Activated T-helper 9 cell treated with anti-CD3 and anti-CD28 coated beads, Interleukin-2, amount 50 U/mL, for 16 hours (primary cell): ENCODE measurements around the gene DNTTIP2.
"Not testable (repeated sequence)": the region's sequence is repeated elsewhere in the genome, so short reads cannot be mapped to it uniquely, and the experiment has no call there.

Source experiments
- DNase-seq: peaks from one replicate; pipeline ENCODE4 v3.0.0-alpha.2; 2020; ENCODE audit warnings: low read depth

Gene DNTTIP2

GRCh38 chr1:93878889-93879586 lies at the start of gene DNTTIP2:
DNTTIP2 (minus strand) TSS chr1:93879206; CDS start chr1:93879148, 58 bp downstream.
- DNase-seq: peak; percentile 78

GRCh38 chr1:93925206-93925605 lies 46.2 kb upstream of the DNTTIP2 start:
- no peak for DNase-seq

GRCh38 chr1:93919780-93920179 lies 40.8 kb upstream of the DNTTIP2 start:
- no peak for DNase-seq

GRCh38 chr1:93917302-93917701 lies 38.3 kb upstream of the DNTTIP2 start:
- DNase-seq: no peak

GRCh38 chr1:93910880-93911279 lies 31.9 kb upstream of the DNTTIP2 start:
- not testable (repeated sequence) for DNase-seq

GRCh38 chr1:93910305-93910704 lies 31.3 kb upstream of the DNTTIP2 start:
- no peak for DNase-seq

GRCh38 chr1:93909146-93910050 lies 30.4 kb upstream of the DNTTIP2 start, which contains the start of gene GCLM:
GCLM (minus strand) TSS chr1:93909430; CDS start chr1:93909163, 267 bp downstream.
- DNase-seq: peak; percentile 87

- DNase-seq: peak; percentile 32
Measured at GRCh38 chr1:93908394-93909145, 29.6 kb upstream of the DNTTIP2 start.

GRCh38 chr1:93907718-93908117 lies 28.7 kb upstream of the DNTTIP2 start:
- DNase-seq: no peak

- no peak for DNase-seq
Measured at GRCh38 chr1:93906480-93906879, 27.5 kb upstream of the DNTTIP2 start.

GRCh38 chr1:93905734-93906133 lies 26.7 kb upstream of the DNTTIP2 start:
- DNase-seq: no peak

GRCh38 chr1:93905051-93905450 lies 26.0 kb upstream of the DNTTIP2 start:
- DNase-seq: no peak

GRCh38 chr1:93904228-93904627 lies 25.2 kb upstream of the DNTTIP2 start:
- no peak for DNase-seq

GRCh38 chr1:93900723-93901504 lies 21.9 kb upstream of the DNTTIP2 start:
- DNase-seq: no peak

- no peak for DNase-seq
Measured at GRCh38 chr1:93899543-93900207, 20.7 kb upstream of the DNTTIP2 start.

- DNase-seq: no peak
Measured at GRCh38 chr1:93888900-93889299, 9.9 kb upstream of the DNTTIP2 start.

- no peak for DNase-seq
Measured at GRCh38 chr1:93882269-93882668, 3.3 kb upstream of the DNTTIP2 start.

- DNase-seq: no peak
Measured at GRCh38 chr1:93880731-93881130, 1.7 kb upstream of the DNTTIP2 start.

- DNase-seq: peak; percentile 46
Measured at GRCh38 chr1:93878501-93878888, 511 bp downstream of the DNTTIP2 start.

GRCh38 chr1:93877529-93877928 lies 1.5 kb downstream of the DNTTIP2 start:
- DNase-seq: no peak

GRCh38 chr1:93876244-93876643 lies 2.8 kb downstream of the DNTTIP2 start:
- DNase-seq: no peak
